GM21619 (cell line): ENCODE data around the gene SCUBE3.

Source experiments
- ATAC-seq: cut with Tn5 transposase; IDR thresholded peaks from one replicate; pipeline ENCODE4 v1.9.1; 2021; ENCODE audit not compliant: unreplicated experiment

The SCUBE3 gene

DNA sequence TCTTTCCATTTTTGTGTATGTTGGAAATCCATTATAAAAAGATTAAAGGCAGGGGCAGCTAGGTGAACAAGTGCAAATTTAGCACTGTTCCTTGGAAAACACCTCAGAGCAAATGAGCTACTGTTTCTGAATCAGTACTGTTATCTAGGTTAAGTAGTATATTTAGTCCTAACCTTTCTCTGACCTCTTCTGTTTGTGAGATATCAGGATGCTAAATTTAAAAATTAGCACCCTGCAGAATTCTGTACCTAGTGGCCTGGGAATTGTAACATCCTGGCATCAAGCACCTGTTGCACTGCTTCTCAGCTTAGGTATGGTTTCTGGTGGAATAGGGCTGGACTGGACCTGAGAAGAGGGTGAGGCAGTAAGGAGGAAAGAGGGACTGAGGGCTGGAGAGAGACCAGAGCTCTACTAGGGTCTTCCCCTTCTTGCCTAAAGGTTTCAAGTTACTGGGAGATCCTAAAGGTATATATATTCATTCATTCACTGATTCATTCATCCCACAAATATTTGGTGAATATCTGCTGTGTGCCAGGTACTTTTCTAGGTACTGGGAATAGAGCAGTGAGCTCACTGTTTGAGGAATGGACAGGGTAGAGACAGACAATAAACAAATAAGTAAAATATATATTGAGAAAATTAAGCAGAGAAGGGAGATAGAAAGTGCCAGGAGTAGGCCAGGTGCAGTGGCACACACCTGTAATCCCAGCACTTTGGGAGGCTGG, 51.0 kb downstream of the SCUBE3 start:
- no peak for ATAC-seq

- ATAC-seq, result no peak
Measured at GRCh38 chr6:35265523-35265922, 51.8 kb downstream of the SCUBE3 start.

GRCh38 chr6:35267446-35267845, 53.7 kb downstream of the SCUBE3 start:
- no peak for ATAC-seq

DNA sequence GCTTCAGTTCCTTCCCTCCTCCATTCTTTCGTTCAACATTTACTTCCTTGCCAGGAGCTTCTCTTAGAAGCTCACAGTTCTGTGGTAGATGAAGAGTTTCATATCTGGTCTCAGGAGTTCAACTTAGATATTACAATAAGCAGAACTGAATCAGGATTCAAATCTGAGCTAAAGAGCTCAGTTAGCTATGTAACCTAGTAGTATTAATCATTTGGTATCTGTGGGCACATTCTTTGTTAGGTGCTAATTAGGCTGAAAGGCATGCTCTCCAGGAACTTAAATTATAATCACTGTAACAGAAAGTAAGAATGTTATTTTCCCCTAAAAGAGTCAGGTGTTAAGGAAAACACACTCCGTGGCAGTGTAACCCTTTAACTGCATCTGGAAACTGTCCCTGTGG, 54.1 kb downstream of the SCUBE3 start:
- no peak for ATAC-seq

GRCh38 chr6:35272005-35272404, 58.2 kb downstream of the SCUBE3 start:
- no peak for ATAC-seq

GRCh38 chr6:35273822-35274559, 60.2 kb downstream of the SCUBE3 start:
- ATAC-seq, result no peak

DNA sequence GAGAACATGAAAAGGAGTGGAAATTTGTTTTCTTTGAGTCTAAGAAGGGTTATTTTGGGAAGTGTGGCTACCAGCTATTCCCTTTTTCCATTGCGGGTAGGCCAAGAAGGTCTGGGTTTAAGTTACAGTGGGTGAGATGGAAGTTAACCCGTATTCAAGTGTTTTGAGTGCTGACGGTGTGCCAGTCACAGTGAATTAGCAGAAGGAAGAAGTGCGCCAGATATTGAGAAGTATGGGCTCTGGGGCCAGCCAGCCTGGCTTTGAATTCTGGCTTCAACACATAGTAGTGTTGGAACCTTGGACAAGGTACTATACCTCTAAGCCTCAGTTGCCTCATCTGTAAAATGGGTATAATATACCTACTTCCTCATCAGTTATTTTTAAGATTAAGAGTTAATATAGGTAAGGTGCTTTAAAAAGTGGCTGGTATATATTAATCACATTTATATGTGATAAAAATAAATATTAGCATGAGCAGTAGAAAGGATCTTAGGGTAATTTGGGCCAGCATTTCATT, 62.0 kb downstream of the SCUBE3 start:
- ATAC-seq, result no peak

- ATAC-seq, result no peak
Measured at GRCh38 chr6:35278708-35279107, 65.0 kb downstream of the SCUBE3 start.

DNA sequence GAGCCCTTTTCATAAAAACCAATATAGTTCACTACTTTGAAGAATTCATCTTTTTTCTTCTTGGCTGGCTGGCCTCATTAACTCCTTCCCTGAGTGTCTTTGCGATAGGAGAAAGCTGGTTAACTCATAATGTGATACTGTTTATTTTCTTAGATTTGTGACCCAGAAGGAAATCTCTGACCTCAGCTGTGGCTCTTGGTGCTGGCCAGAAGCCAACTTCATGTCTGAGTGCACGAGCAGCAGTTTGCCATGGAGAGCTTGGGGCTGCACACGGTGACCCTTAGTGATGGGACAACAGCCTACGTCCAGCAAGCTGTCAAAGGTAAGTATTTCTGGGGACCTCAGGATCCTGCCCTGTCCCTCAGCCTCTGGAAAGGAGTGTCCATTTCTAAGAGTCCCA, 67.1 kb downstream of the SCUBE3 start:
- no peak for ATAC-seq

GRCh38 chr6:35282472-35282871, 68.7 kb downstream of the SCUBE3 start:
- ATAC-seq, result no peak

DNA sequence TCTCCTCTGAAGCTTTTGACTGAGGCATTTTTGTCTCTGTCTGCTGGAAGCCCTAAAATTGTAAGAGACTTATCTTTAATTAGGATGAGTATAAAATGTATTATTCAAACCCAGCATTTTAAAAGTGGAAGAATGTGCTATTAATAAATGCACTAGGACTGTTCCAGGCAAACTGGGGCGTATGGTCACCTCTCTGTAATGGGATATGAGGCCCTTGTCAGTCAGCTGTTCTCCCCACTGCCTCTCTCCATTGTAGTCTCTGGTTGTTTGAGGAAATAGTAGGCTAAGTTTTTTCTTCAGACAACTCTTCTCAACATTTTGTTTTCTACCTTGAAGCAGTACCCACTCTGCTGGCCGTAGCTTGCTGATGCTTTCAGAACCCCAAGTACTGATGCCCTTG, 69.6 kb downstream of the SCUBE3 start:
- no peak for ATAC-seq

DNA sequence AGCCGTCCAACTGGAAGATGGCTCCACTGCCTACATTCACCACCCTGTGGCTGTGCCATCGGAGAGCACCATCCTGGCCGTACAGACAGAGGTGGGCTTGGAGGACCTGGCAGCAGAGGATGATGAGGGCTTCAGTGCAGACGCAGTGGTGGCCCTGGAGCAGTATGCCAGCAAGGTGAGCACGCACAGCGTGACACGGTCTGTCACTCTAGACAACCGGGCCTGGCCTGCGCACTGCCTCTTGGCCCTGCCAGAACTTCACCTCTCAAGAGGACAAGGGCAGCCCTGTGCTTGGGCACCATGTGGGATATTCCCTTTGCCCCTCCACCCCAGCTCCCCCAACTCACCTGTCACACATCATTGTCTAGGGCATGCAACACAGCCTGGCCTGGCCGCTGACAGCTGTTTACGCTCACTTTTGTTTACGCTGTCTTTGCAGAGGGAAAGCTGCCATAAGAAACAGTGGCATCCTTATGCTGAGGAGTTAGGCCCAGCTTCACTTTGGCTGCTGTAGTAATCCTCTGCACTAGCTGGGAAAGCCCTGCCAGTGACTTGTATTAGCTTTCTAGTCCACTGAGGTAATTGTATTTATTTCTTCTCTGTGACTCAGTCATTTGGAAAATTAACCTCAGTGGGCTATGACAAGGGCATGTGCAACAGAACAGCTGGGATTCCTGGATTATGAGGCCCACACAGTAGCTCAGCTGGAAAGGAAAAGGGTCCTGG, 74.1 kb downstream of the SCUBE3 start:
- ATAC-seq, result no peak

- no peak for ATAC-seq
Measured at GRCh38 chr6:35288834-35289233, 75.1 kb downstream of the SCUBE3 start.

DNA sequence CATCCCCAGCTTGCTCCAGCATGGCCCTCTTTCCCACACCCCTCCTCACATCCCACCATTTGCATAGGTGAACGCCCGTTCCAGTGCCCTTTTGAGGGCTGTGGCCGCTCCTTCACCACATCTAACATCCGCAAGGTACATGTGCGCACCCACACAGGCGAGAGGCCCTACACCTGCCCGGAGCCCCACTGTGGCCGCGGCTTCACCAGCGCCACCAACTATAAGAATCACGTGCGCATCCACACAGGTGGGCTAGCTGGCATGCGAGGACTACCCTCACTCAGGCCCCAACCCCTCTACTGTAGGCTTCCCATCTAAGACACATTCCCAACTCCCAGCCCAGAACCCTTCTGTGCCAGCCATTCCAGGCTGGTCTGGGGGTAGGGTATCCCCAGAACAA, 77.7 kb downstream of the SCUBE3 start:
- no peak for ATAC-seq

DNA sequence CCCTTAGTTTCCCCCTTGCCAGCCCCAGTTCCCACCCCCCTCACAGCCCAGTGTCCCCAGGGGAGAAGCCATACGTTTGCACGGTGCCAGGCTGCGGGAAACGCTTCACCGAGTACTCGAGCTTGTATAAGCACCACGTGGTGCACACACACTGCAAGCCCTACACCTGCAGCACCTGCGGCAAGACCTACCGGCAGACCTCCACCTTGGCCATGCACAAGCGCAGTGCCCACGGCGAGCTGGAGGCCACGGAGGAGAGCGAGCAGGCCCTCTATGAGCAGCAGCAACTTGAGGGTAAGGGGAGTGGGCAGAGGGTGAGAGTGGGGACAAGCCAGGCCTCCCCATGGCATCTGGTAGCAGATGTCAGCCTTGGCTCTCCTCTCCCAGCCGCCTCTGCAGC, 78.7 kb downstream of the SCUBE3 start:
- no peak for ATAC-seq

DNA sequence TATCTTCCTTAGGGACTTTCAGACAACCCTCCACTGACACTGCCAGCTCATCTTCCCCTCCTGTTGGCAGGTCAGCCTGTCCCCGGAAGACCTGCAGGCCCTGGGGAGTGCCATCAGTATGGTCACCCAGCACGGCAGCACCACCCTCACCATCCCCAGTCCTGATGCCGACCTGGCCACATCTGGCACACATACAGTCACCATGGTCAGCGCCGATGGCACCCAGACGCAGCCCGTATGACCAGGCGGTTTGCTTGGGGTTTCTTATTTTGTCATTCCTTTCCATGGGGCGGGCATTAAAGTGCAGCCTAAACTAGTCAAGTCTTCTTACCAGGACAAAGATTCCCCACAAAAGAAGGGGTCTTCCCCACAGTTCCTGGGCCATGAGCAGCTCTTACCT, 79.9 kb downstream of the SCUBE3 start:
- no peak for ATAC-seq

- no peak for ATAC-seq
Measured at GRCh38 chr6:35294308-35294945, 80.7 kb downstream of the SCUBE3 start.

GRCh38 chr6:35295036-35295435, 81.3 kb downstream of the SCUBE3 start:
- no peak for ATAC-seq

GRCh38 chr6:35295521-35296315, 82.0 kb downstream of the SCUBE3 start:
- ATAC-seq, result no peak

DNA sequence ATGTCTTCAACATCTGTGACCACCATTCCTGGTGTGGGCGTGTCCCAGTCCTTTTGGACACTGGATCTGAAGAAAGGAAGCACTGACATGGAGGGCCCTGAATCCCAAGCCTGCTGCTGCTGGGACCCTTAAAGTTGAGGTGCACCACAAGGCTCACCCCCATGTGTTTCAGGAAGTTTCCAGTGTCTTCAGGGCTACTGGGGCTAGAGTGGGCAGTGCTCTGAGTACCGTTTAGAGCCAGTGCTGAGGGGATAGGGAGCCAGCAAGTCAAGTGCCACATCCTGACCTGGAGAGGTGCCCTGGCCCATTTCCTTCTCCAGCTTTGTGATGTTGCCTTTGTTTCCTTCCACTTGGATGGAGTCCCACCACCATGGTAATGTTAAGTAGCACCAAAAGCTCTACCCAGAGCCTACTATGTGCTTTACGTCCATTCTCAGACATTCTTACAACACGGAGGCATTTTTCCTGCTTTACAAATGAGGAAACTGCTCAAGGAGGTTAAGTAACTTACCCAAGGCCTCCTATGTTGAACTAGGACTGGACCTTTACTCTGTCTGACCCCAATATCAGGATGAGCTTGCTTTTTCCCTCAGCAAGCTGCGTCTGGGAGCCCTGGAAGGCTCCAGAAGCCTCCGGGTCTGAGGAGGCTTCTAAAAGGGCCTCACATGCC, 83.3 kb downstream of the SCUBE3 start:
- ATAC-seq, result no peak
